Activated T-helper 1 cell treated with anti-CD3 and anti-CD28 coated beads, Interleukin-2, amount 50 U/mL, for 16 hours (primary cell): Measurements from ENCODE around the gene ERBB4.

ENCODE experiments used
- DNase-seq, 2 donors: peaks; one replicate each; pipeline ENCODE4 v3.0.0-alpha.2; 2020; ENCODE audit warnings: low read depth in 1 of 2, low spot score in 1 of 2

ERBB4 gene

DNA sequence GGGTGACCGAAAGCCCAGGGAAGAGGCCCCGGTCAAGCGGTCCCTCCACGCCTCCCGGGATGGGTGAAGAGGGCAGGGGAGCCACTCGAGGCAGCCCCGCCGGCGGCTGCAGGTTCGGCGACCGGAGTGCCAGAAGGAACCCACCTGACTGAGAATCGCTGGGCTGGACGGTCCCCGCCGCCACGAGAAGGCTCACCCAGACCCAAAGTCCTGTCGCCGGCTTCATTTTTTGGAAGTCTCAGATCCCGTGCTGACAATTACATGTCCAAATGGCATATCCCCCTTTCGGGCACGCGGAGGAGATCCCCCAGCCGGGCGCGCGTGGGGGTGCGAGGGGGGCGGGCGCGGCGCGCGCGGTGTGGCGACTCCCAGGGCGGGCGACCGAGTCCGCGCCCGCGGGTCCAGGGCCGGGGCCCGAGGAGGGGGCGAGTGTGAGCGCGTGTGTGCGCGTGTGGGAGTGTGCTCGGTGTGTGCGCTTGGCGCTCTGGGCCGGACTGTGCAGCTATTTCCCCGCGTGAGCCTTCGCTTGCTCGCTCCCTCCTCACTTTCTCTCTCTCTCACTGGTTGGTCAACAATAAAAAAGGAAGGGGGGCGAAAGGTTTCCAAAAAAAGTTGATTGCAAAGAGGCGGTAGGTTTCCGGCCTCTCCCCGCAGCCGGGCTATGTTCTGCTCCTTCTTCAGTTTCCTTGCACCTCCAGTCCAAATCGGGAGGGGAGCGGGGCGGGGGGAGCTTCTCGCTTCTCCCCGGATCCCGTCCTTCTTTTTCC, at the start of gene ERBB4:
TSS of gene ERBB4 (minus strand) at position 498 of the 767 bp plus-strand sequence. CDS start at position 226, 272 bp downstream.
- DNase-seq: no peak

DNA sequence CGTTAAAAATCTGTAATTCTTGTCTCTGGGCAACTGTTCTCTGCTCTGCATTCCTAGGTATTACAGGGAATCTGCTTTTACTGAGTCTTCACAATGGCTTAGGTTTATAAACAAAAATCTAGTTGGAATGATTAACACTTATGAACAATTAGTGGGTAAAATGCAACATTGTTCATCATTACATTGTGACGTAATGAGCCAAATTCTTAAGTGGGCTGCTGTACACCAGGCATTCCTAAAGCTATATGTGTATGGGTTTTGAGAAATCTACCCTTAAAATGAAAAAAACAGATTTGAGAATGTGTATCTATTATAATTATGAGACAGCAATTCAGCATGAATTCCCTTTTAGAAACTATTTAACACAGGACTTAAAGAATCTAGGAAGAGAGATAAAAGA, 41.5 kb upstream of the ERBB4 start:
- no peak for DNase-seq

DNA sequence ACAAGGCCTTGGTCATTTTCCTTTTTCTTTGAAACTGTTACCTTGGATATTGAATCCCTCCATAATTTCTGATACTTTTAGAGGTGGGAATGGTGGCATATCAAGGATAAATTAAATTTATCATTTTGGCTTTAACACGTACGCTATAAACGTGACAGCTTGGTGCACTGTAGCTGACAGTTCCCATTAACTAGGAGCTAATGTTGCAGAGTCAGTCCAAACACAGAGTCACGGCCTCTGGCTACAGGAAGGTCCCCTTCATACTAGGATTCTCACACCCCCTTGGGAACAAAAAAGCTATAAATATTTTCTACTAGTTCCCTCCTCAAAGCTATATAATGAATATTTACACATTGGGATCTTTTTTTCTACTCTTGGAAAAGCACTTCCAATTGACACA, 17.7 kb upstream of the ERBB4 start:
- no peak for DNase-seq

DNA sequence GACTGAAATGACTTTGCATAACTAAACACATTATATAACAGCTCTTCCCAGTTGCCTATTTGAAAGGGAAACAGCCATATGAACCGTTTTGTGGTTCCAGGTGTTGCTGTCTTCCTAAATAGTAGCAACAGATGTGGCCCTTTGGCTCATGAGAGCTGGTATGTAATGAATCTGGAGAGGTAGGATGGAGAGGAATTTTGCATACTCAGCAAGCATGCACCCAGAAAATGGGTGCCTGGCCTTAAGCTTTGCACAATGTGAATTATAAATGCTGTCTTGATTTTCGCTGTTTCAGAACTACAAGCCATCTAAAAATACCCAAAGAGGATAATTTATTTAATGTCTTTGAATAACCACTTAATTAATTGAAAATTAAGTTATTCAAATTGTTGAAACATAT, 15.6 kb upstream of the ERBB4 start:
- DNase-seq: no peak

DNA sequence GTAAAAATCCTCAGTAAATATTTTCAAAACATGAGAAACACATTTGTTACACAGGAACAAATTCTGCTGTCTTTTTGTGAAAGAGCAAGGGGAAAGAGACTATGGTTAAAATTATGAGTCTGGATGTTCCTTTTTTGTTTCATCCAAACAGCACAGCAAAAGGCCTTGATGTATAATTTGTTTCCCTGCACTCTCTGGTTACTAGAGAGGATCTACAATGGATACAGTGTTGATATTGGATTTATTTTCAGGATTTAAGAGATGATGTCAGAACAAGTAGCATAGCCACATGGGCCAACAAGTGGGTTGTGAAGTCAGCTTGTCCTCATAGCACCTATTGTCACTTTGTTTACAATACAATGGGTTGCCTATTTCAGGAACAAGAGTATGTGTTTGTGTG, 11.3 kb upstream of the ERBB4 start:
- DNase-seq: no peak

DNA sequence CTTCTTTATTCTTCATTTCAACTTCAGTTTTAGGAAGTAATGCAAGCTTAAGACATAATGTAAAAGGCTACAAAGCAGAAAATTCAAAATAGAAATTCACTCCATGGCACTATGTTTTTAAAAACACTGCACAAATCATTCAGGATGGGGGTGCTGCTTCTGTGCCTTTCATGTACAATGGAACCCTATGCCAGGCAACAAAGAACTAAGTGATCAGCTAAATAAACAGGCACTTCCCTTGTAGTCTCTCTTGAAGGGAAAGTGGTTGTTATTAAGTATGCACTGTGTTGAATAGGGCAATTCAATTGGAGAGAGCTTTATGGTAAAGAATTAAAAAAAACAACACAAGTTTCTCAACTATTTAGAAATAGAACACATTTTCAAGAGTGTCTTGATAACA, 10.9 kb upstream of the ERBB4 start:
- DNase-seq: no peak

DNA sequence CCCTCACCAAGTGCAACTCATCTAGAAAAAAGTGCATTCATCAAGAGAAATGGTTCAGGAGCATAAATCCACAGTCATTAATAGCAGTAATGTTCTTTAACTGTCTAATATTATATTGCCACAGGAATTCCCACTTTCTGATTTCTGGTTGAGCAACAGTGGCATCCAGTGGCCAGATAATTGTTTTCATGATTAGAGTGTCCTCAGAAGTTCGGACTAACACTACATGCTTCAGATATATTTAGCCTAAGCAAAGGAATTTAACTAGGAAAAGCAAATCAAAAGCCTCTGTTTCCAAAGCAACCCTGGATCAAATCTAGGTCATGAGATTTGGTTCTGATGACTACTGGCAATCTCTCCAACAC, 9.8 kb upstream of the ERBB4 start:
- no peak for DNase-seq

DNA sequence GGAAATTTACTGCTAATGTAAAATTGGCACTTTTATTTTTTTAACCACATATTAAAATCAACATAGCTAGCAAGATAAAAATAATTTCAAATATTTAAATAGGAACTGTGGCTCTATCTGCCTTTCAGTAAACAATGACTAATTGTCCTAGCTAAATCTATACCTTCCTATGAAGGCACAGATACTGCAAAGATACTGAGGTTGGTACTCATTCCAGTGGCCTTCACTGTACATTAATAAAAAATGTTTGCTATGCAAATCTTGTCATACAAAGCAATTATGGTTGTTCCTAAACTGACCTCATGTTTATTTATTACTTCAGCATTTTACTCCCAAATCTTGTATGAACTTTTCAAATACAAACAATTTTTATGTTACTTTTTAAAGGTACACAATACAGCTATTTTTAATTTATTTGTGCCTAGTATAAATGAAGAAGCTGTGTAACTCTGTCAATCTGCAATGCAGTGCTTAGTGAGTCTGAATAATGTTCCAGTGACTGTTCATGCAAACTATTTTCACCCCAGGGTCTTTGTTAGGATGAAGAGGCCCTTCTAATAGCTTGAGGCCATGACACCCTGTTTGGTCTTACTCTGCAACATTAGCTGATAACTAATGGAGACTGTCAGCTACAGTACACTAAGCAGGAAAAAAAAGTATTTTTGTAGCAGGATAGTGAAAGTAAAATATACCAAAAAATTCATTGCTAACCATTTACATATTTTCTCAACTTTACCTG, 9.3 kb upstream of the ERBB4 start:
- no peak for DNase-seq

DNA sequence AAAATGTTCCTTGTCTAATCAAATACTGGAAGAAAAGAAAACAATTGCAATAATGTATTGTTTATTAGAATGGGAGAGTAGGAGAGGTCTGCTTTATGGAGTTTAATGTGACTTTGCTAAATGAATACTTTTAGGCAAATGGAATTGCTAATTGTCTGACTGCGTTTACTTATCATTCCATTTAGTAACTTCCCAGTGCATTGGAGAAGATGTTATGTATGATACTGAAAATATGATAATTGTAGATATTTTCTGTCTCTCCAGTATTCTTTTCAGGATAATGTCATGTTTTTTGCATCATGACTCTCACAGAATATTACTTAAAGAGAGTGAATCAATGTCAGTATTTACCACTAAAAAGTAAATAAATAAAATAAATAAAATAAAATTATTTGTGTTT, 8.1 kb upstream of the ERBB4 start:
- no peak for DNase-seq

DNA sequence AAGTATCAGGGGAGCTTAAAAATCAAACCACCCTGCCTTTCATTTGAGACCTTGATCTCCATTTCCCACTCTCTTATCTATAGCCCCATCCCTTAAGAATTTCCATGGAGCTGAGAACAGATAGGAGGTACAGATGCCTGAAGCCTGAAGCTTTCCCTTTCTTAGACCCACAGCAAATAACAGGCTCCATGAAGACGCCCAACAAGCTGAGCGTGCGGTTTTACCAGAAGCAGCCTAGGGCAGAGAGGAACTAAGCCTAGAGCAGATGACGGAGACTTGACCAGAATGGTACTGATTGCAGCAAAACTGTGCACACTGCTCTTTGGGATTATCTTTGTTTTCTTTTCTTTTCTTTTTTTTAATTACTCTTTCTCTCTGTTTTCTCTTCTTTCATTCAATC, 1.7 kb upstream of the ERBB4 start:
- DNase-seq: no peak

DNA sequence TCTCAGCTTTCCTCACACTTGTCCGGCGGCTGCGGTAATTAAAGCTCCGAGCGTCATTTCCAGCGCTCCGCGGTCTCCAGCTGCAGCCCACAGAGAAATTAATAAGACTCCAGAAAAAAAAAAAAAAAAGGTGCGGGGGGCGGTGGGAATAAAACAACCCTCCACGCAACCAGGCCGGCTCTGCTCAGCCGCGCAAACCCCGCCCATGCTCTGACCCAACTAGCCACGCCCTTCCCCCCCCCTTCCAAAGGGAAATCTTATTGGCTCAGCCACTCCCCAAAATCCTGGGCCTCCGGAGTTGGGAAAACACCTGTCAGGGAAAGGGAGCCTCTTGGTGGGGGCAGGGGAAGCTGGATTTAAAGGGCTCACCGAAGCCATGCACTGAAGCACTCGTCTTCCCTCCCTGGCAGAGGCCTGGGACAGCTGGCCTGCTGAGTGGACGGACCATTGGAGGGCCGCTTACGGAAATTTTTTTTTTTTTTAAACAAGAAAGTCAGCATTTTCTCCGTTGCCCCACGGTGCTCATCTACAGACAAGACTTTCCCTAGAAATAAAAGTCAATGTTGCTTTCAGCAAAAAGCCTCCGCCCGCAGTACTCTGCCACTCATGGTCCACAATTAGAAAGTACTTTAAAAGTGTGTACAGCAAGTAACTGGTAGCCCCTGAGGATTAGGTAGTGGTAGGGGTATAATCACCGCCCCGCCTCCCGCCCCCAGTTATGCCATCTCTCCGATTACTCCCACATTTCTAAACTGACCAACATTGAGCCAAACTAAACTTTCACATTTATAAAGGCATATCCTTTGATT, 674 bp upstream of the ERBB4 start:
- no peak for DNase-seq

DNA sequence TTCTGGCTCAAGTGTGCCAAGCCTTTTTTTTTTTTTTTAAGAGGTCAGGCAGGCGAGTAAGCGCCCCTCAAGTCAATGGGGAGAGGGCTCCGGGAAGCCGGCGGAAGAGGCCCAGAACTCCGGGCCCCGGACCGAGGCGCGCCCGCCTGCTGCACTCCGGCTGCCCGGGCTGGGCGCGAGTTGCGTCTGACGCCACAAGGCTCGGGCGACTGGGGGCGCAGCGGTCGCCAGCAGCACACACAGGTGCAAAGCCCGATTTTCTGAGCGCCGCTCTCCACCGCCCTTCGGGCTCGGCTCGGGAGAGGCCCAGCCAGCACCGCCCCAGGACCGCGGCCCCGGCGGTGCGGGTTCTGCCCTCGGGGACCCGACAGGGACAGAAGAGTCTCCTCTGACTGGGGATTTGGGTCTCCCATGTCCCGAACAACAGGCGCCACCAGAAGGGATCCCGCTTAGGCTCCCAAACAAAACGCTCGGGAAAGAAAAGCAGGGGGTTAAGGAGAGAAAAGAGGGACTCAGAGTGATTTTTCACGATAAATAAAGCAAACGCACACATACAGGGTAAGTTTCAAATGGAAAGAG, 787 bp downstream of the ERBB4 start:
- DNase-seq: no peak

DNA sequence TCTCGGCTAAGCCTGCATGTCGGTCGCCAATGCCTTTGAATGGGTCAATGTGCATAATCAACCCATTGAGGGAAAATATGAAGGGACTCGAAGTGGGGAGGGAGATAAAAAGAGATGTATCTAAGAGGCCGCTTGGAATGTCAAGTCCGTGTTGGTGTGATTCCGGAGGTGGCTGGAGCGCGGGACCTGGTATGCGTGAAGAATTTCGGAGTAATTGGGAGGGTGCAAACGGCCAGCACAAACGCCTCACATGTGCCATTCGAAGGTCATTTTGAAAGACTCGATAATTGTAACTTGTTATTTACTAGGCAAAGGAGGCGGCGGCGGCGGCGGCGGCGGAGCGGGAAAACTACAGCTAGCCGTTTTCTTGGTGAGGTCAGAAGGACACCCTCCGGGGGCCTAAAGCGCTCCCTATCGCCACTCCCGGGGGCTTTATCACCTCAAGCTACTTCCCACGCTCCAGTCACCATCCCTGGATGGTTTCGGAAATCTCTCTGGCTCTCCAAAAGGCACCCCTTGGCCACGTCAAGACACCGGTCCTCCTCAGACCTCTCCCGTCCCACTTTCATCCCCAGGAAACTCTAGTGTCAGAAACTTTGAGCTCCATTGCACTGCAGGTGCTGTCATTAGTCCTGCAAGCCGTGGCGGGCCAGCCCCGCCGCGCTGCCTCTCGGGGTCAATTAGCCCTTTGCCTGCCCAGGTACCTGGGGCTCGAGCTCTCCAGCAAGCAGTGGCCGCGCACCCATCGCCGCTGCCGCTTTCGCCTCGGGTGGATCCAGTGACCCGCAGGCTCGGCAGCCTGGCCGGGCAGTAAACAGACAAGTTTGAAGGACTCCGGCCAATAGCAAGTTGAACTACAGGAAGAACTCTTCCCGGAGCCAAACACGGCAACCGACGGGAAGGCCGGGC, 1.5 kb downstream of the ERBB4 start:
- DNase-seq: no peak

DNA sequence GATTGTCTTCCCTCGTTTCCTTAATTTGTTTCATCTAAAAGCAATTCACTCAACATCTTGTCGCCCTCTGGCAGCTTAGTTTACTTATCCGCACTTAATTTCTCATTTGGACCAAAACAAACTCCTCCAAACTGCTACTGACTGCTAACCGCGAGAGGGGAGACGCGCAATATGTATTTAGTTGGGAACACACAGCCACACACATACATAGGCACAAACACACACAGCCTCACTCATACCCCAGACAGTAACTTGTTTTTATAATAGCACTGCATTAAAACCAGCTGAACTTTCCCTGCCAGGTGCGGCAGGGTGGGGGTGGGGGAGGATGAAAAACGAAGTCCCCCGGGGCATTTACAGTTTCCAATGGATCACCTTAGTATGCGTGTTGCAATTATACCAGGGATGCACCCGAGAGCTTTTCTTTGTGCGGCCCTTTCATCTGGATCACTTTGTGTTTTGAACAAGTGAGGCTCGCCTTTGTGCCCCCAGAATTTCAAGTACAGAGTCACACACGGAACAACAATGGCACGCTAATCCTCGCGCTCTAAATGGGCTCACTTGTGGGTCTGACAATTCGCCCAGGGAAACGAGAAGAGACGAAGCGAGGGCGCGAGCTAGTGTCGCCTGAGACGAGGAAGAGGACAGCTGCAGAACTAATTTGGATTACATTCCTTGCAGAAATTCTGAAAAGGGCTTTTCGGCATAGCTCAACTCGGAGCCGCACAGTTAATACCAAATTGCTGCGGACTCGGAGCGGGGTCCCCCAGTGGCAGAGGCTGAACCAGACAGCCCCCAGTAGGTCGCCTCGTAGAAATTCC, 2.4 kb downstream of the ERBB4 start:
- no peak for DNase-seq

DNA sequence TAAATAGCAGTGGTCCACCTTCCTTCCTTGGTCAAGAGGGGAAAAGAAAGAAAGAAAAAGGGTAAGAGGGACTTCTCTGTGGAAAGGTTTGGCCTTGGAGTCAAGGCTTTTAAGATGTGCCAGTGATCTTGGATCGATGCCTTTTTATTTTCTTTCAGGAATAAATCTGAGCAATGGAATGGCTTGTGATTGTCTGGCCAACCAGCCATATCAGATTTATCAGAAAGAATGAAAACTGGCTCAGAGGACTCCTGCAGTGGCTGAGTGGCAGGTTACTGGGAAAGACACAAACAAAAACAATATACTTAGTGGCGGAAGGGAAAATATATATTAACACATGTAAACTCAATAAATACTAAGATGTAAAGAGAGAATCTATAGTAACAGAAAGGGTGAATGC, 4.3 kb downstream of the ERBB4 start:
- no peak for DNase-seq

DNA sequence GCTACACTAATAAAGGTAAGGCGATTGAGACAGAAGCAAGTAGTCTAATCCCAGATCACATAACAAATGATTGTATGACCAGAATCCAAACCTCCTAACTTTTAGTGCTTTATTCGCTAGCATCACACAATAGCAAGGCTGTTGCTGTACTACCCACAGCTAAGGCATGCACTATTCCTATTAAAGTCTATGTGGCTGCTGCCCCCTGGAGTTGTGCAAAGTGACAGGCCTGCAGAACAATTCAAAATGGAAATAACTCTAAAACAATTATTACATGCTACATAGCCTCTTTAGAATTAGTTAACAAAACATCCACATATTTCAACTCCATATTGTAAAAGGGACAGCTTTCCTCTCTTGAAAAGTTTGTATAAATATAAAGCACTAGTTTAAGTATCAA, 6.0 kb downstream of the ERBB4 start:
- DNase-seq: no peak

DNA sequence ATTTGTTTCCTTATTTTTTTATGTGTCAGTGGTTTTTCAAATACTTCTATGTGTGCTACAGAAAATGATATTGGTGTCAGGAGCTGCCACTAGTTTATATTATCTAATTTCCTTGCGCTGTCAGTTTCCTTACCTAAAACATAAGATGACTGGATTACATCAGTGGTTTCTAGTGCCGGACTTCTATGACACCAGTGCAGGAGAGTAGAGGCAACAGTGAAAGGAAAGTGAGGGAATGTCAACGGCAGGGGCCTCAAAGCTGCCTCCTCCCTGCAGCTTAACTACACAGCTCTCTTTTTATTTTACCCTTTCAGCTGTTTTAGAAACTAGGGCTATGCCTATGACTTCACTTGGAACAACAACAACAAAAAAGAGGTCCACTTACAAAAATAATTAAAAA, 6.5 kb downstream of the ERBB4 start:
- DNase-seq: no peak

DNA sequence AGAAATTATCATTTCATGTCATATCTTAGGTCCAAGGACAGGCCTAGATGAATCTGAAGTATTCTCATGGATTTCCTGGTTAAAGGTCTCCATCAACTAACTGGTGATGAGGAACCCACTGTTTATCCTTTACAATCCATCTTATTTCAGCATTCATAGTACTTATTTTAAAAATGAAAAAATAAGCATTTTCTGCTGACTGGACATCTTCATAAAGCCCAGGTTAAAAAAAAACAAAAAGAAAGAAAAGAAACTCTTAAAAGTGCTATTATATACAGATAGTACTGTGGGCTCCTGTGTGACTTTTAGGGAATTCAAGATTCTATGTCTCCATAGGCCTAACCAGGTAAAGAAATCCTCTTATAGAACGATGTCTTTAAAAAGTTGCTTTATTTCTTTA, 7.1 kb downstream of the ERBB4 start:
- no peak for DNase-seq

DNA sequence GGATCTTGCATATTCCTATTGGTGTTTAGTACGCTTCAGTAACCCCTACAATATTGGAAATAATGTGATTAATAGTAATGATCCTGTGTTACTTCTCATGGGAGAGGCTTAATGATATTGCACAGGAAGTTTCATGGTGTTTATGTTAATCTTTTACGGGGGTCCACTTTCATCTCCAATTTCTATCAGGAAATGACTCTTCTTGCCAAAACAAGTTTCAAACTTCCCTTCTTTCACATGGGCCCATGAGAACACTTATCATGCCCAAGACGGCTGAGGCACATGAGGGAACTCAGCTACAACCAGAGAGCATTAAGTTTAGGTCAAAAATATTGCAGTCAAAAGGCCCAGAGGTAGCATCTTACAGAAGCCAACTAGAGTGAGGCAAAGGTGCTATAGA, 7.6 kb downstream of the ERBB4 start:
- no peak for DNase-seq

DNA sequence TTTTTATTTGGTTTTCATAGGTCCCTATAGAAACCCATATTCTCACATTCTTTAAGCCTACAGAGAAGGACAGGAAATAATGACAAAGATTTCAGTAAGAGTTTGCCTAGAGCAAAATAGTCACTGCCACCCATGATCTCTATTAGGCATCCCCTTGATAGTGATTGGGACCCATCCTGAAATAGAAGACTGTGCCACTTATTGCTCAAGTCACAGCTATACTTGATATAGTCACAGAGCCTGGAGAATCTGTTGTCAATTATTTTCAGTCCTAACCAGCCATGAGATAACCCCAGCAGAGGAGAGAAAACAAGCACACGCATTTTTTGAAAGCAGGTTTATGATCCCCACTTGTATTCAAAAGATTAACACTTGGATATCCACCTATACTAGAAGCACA, 8.2 kb downstream of the ERBB4 start:
- no peak for DNase-seq
